HepG2 (cell line): ENCODE results near the gene RIPK3. TPM values are rescaled to one million over a fixed set of nuclear protein-coding genes. Genes with fewer than 3 reads are reported as not detected.

Source experiments
- AKAP8 ChIP-seq: sonication (generic); formaldehyde crosslinking; IDR thresholded peaks from 2 replicates; pipeline ENCODE4 v1.5.1; 2020; ENCODE audit warnings: mild to moderate bottlenecking, missing genetic modification reagents
- GLI4 ChIP-seq: sonication (generic); formaldehyde crosslinking; IDR thresholded peaks from 2 replicates; pipeline ENCODE4 v1.5.1; 2020; ENCODE audit warnings: missing genetic modification reagents, mild to moderate bottlenecking, moderate library complexity, borderline replicate concordance
- HDAC2 ChIP-seq: sonication (generic); formaldehyde crosslinking; IDR thresholded peaks from 2 replicates; pipeline ENCODE4 v1.4.0; 2020; ENCODE audit warnings: missing genetic modification reagents
- HNF4A ChIP-seq: sonication (generic); formaldehyde crosslinking; IDR thresholded peaks from 2 replicates; pipeline ENCODE4 v1.4.0; 2020; ENCODE audit warnings: missing genetic modification reagents
- KDM1A ChIP-seq: IDR thresholded peaks from 2 replicates; pipeline ENCODE4 v1.6.1; 2016; ENCODE audit warnings: missing compliant biosample characterization
- KMT2B ChIP-seq: IDR thresholded peaks from 2 replicates; pipeline ENCODE4 v1.6.1; 2016; ENCODE audit warnings: missing genetic modification reagents, missing compliant biosample characterization
- MTA1 ChIP-seq: sonication (generic); formaldehyde crosslinking; IDR thresholded peaks from 2 replicates; pipeline ENCODE4 v1.4.0; 2020; ENCODE audit warnings: missing genetic modification reagents, mild to moderate bottlenecking, borderline replicate concordance
- MTA3 ChIP-seq: sonication (generic); formaldehyde crosslinking; IDR thresholded peaks from 2 replicates; pipeline ENCODE4 v1.4.0; 2020; ENCODE audit warnings: missing genetic modification reagents
- NFATC3 ChIP-seq: sonication (generic); formaldehyde crosslinking; IDR thresholded peaks from 2 replicates; pipeline ENCODE4 v1.5.1; 2020; ENCODE audit warnings: mild to moderate bottlenecking, missing genetic modification reagents
- NR2C2 ChIP-seq: sonication (generic); formaldehyde crosslinking; IDR thresholded peaks from 2 replicates; pipeline ENCODE4 v1.4.0; 2020; ENCODE audit warnings: missing genetic modification reagents, mild to moderate bottlenecking, moderate library complexity, borderline replicate concordance
- PAX8 ChIP-seq: sonication (generic); formaldehyde crosslinking; IDR thresholded peaks from 2 replicates; pipeline ENCODE4 v1.8.0; 2022; ENCODE audit warnings: mild to moderate bottlenecking, missing genetic modification reagents, borderline replicate concordance
- PCBP2 ChIP-seq: fragments of 200-400 bp; formaldehyde crosslinking; optimal IDR thresholded peaks from 2 replicates; pipeline ENCODE3; 2018; ENCODE audit warnings: low read length, low read depth; ENCODE audit not compliant: poor library complexity, severe bottlenecking
- RNF2 ChIP-seq: fragments of 450-650 bp; conservative IDR thresholded peaks from 2 replicates; pipeline ENCODE4 v1.6.1; 2016; ENCODE audit warnings: low read depth
- SMAD9 ChIP-seq: sonication (generic); formaldehyde crosslinking; IDR thresholded peaks from 2 replicates; pipeline ENCODE4 v1.5.1; 2020; ENCODE audit warnings: mild to moderate bottlenecking, missing genetic modification reagents
- SP140L ChIP-seq: sonication (generic); formaldehyde crosslinking; IDR thresholded peaks from 2 replicates; pipeline ENCODE4 v1.4.0; 2020; ENCODE audit warnings: missing genetic modification reagents, borderline replicate concordance
- TCF7 ChIP-seq: sonication (generic); IDR thresholded peaks from 2 replicates; pipeline ENCODE4 v1.6.1; 2016; ENCODE audit warnings: antibody characterized with exemption, low read depth
- TCF7L2 ChIP-seq: IDR thresholded peaks from 2 replicates; pipeline ENCODE4 v1.6.1; 2011; ENCODE audit warnings: mild to moderate bottlenecking, low read depth, low read length, moderate library complexity
- ZBTB26 ChIP-seq: IDR thresholded peaks from 2 replicates; pipeline ENCODE4 v1.6.1; 2016; ENCODE audit warnings: missing compliant biosample characterization, missing genetic modification reagents, borderline replicate concordance
- ZNF142 ChIP-seq: sonication (generic); formaldehyde crosslinking; IDR thresholded peaks from 2 replicates; pipeline ENCODE4 v1.4.0; 2020; ENCODE audit warnings: missing genetic modification reagents
- ZNF143 ChIP-seq: sonication (generic); formaldehyde crosslinking; IDR thresholded peaks from 2 replicates; pipeline ENCODE4 v1.4.0; 2020; ENCODE audit warnings: missing genetic modification reagents
- ZNF180 ChIP-seq: sonication (generic); formaldehyde crosslinking; IDR thresholded peaks from 2 replicates; pipeline ENCODE4 v1.4.0; 2020; ENCODE audit warnings: low read depth, missing genetic modification reagents, borderline replicate concordance
- ZNF510 ChIP-seq: sonication (generic); formaldehyde crosslinking; IDR thresholded peaks from 2 replicates; pipeline ENCODE4 v1.4.0; 2020; ENCODE audit warnings: low read depth, mild to moderate bottlenecking, missing genetic modification reagents
- ZNF629 ChIP-seq: sonication (generic); formaldehyde crosslinking; conservative IDR thresholded peaks from 2 replicates; pipeline ENCODE4 v1.5.0; 2020; ENCODE audit warnings: missing genetic modification reagents
- ZSCAN22 ChIP-seq: sonication (generic); formaldehyde crosslinking; IDR thresholded peaks from 2 replicates; pipeline ENCODE4 v1.4.0; 2020; ENCODE audit warnings: mild to moderate bottlenecking, missing genetic modification reagents
- polyA plus RNA-seq, 8 experiments: library from polyadenylated mRNA; depleted of rRNA in 3 of 8; stranded (reverse) in 7 of 8; unstranded in 1 of 8; fragments of >200 nt; fragmentation: Illumina TruSeq in 4 of 8; extraction: Trizol in 4 of 8; gene quantifications; 2 replicates each; pipeline versions ENCODE4 v1.2.1 to v1.2.3, GENCODE V29; 2011 to 2016; ENCODE audit warnings: low read depth in 4 of 8, missing spikeins in 1 of 8, mixed read lengths in 1 of 8; ENCODE audit not compliant: insufficient read depth in 1 of 8
- total RNA-seq, 5 experiments: library from RNA; depleted of rRNA; stranded (reverse); fragments of >200 nt; fragmentation: Illumina TruSeq; extraction: Trizol; gene quantifications; 2 replicates each; pipeline ENCODE4 v1.2.3, GENCODE V29; 2016; ENCODE audit warnings: low read depth in 1 of 5

RIPK3 gene
- total and polyA plus RNA-seq, 2 of the 13 experiments (the other 11 are each of a cell fraction or from before 2014, with no cell fraction given) = not detected

DNA sequence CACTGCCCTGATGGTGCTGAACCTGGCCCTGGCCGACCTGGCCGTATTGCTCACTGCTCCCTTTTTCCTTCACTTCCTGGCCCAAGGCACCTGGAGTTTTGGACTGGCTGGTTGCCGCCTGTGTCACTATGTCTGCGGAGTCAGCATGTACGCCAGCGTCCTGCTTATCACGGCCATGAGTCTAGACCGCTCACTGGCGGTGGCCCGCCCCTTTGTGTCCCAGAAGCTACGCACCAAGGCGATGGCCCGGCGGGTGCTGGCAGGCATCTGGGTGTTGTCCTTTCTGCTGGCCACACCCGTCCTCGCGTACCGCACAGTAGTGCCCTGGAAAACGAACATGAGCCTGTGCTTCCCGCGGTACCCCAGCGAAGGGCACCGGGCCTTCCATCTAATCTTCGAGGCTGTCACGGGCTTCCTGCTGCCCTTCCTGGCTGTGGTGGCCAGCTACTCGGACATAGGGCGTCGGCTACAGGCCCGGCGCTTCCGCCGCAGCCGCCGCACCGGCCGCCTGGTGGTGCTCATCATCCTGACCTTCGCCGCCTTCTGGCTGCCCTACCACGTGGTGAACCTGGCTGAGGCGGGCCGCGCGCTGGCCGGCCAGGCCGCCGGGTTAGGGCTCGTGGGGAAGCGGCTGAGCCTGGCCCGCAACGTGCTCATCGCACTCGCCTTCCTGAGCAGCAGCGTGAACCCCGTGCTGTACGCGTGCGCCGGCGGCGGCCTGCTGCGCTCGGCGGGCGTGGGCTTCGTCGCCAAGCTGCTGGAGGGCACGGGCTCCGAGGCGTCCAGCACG lies 23.8 kb downstream of the RIPK3 start (continued):
- peak; percentile 78 for TF ChIP-seq ZNF629 (CRISPR knock-in tag)
- TF ChIP-seq PAX8 = 0 out of 2 replicates have a peak, but pooled peaks have one; percentile 89
- TF ChIP-seq ZNF142 = peak; percentile 98
- TF ChIP-seq ZNF510 = peak; percentile 97
- peak; percentile 46 for TF ChIP-seq HNF4A (CRISPR knock-in tag)
- TF ChIP-seq KMT2B (CRISPR knock-in tag) = peak; percentile 79
- peak; percentile 98; the same call in 1 of the 2 replicates for TF ChIP-seq GLI4 (CRISPR knock-in tag)
- peak; percentile 96 for TF ChIP-seq RNF2
- peak; percentile 69 for TF ChIP-seq AKAP8 (CRISPR knock-in tag)
- peak; percentile 88 for TF ChIP-seq NR2C2 (CRISPR knock-in tag)
- TF ChIP-seq PCBP2 = no peak
- peak; percentile 75 for TF ChIP-seq HDAC2
- no peak for TF ChIP-seq TCF7L2
- TF ChIP-seq TCF7 = no peak
- TF ChIP-seq NFATC3 = peak; percentile 76; the same call in 1 of the 2 replicates
- peak; percentile 92 for TF ChIP-seq ZBTB26 (CRISPR knock-in tag)
- TF ChIP-seq ZSCAN22 (CRISPR knock-in tag) = peak; percentile 90
- TF ChIP-seq SP140L (CRISPR knock-in tag) = no peak; the same call in 1 of the 2 replicates
- peak; percentile 93; the same call in 1 of the 2 replicates for TF ChIP-seq MTA1 (CRISPR knock-in tag)
- 0 out of 2 replicates have a peak, but pooled peaks have one; percentile 7 for TF ChIP-seq MTA3 (CRISPR knock-in tag)
- peak; percentile 75; the same call in 1 of the 2 replicates for TF ChIP-seq SMAD9 (CRISPR knock-in tag)
- TF ChIP-seq ZNF143 (CRISPR knock-in tag) = peak; percentile 66
- TF ChIP-seq KDM1A = peak; percentile 50; the same call in 1 of the 2 replicates
- TF ChIP-seq ZNF180 = peak; percentile 91; the same call in 1 of the 2 replicates
